DMS53 treated with DMSO at 0.1 percent for 48 hours (cell line): ENCODE data around the gene ACAD11.
A peak's percentile ranks its signal among the peaks of the same experiment; 100 is the strongest.

Experiments
- DNase-seq: peaks from one replicate; lab custom pipeline; 2025; ENCODE audit not compliant: unreplicated experiment; lab: John Stamatoyannopoulos, UW

The ACAD11 gene

DNA sequence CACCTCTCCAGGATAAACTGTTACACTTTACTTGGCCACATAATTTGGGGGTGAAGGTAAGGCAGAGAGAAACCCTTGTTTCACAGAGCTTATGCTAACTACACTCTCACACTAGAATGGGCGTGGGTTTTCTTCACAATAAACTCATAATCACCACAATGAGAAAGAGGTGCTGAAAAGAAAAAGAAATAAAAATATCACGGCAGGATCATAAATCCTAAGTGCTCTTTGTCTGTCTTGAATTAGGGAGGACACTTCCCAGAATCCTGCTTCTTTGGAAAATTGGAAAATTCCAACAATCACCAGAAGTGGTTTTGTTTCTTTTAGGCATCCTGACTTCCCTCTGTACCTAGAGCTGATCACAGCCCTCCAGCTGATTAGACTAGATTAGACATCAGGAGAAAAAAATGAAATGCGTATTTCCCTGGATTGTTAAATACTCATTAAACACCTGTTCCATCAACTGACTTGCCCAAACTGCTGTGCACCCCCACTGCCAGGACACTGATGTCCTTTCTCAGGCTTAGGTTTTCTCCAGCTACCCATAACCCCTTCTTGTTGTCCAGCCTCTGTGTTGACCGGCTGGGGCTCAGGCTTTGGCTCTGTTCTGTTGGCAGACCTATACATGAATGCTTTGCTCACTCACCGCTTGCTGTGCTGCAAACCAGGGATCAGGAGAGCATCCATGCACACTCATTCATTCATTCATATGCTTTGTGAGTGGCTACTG lies 104.1 kb downstream of the ACAD11 start:
- no peak for DNase-seq

DNA sequence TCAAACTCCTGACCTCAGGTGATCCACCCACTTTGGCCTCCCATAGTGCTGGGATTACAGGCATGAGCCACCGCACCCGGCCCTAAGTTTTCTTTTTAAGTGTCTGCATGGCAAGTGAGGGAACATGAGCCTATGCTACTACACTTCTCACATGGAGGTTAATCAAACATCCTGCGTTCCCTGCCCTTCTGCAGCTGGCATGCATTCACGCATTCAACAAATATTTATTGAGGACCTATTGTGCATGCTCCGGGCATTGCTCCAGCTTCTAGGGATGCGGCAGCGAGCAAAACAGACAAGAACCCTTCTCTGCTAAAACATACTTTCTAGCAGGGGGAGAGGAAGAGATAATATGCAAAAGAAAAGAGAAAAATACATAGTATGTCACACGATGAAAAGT lies 105.2 kb downstream of the ACAD11 start:
- DNase-seq = peak; percentile 62

DNA sequence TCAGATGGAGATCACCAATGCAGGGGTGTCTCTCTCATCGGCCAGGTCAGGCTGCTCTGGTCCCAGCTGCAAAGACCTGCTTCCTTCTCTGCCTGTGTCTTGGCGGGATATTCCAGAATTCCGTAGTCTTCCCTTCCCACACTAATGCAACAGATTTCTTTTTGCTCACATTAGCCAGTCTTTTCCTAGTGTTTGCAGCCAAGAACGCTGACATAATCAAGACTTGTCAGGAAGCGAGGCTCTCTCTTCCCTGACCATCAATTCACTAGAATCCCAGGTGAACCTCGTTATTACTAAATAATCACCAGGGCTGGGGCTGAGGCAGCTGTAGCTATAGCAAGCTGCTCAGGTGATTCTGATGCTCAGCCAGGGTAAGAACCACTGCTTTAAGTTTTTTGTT lies 105.8 kb downstream of the ACAD11 start:
- DNase-seq = no peak

DNA sequence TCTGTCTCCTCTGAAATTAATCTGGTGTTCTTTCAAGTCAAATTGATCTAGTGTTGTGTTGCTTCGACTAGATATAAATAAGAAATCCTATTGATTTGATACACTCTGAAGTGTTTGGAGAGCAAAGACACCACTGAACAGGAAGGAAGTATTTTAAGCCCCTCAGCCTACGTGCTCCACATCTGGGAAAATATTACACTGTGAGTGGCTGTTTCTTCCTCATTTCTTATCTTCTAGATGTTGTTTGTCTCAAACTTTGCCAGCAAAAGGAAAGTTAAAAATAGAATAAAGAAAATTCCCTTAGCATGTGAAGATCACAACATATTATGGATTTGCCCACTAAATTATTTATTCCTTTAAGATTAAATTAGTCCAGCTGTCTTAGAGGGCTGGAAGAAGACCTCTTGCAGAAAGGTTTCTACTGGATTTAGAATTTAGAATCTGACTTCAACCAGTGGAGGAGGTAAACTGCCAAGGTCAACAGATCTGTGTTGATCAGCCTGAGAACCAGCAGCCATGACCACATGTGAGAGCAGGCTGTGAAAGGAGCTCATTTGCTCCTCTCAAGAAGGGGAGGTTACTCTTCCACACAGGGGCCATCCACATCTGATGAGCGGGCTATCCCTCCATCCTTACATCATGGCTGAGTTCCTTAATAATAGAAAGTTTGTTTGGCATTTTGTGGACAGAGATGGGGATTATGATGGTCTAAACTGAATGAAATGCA lies 108.9 kb downstream of the ACAD11 start:
- no peak for DNase-seq

DNA sequence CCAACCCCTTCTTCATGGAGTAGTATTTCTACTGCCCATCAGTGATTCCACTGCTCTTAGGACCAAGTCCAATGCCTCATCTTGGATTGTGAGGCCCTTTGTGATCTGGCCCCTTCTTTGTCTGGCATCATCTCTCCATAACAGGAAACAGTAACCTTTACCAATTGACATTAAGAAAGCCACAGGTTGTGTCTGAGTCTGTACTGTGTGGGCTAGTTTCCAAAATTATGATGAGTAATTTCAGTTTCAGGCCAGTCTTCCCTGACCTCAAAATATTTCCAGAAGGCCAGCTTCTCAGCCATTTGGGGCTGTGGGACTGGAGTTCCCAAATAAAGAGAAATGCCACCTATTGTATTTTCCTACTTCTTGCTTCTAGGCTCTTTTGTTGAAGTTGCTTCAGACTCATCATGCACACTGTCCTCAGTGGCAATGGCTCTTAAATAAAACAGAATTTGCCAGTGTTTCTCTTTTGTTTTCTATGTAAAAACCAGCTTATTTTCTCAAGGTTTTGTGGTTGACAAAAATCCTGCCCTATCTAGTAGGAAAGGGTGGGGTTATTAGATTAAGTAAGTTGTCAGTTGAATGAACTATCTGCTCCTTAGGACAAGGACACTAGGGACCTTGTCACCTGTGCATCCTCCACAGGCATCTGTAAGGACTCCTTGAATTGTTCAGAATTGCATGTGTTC lies 109.6 kb downstream of the ACAD11 start:
- DNase-seq = no peak

DNA sequence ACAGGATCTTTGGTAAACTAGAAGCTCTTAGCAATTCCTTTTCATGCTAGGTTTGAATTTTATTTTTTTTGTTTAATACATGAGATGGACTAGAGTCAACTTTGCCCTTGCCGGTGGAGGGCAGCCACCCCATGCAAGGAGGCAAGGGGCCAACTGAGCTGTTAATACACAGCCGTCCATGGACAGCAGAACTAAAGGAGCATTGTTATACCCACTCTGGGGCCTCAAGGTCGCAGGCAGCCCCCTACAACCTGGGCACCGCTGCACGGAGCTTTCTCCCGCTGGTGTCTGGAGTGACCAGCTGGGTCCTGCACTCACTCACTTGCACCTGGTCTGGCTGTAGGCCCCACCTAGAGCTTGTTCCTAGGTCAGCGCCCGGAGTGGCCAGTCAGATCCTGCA lies 110.4 kb downstream of the ACAD11 start:
- DNase-seq = no peak

DNA sequence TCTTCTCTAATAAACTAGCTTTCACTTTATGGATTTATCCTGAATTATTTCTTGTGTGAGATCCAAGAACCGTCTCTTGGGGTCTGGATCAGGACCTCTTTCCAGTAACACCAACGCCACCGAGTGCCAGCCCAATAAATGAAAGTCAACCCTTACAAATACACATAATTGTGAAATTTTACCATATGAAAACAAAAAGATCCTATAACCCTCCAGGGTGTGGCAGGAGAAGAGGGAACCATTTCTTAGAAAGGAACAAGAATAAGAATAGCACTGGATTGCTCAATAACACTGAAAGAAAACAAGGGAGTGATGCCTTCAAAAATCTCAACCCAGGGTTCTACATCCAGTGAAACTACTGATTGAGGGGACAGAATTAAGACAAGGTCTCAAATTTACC lies 114.1 kb downstream of the ACAD11 start:
- DNase-seq = no peak

DNA sequence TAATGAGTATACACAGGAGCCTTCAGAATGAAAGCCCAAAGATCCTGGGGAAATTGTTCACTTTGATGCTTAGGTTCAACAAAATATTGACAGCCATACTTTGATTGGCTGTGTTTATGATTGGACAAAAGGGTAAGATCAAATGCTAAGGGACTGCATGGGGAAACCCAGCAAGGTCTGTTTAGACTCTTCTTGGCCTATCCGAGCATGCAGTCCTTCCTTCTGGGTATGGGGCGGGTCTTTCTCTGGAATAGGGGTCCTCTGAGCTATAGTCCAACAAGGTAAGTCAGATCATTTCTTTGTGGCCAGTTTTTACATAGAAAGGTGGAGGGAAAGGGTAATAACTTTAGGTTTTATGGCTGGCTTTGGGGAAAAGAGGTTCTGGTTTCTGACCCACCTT lies 115.5 kb downstream of the ACAD11 start:
- no peak for DNase-seq

DNA sequence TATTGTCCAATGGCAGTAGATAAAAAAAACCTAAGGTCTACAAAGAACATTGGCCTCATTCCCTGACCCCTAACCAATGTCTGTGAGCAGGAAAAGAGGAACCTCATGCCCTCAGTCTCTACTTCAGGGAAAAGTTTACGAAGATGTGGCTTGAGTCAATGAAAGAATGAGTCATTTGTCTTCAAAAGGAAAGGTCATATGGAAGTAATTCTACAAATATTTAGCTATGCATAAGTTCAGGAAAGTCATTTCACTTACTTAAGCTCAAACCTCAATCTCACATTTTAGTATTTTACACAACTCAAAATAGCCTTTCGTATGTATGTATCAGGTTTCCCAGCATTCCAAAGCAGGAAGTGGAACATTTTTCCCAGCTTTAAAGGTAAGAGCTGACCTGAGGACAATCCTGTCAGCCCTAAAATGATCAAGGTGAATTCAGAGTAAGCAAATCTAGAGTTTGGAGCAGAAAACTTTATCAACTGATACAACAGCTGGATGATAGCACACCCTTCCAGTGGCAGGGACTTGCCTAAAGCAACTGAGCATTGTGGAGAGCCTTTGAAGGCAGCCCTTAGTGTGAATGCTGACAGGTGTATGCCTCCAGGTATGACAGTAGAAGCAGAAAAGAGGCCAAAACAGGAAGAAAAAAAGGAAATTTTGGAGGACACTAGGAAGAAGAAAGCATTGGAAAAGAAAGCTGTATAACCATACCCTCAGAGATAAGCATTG lies 116.4 kb downstream of the ACAD11 start:
- DNase-seq = no peak

DNA sequence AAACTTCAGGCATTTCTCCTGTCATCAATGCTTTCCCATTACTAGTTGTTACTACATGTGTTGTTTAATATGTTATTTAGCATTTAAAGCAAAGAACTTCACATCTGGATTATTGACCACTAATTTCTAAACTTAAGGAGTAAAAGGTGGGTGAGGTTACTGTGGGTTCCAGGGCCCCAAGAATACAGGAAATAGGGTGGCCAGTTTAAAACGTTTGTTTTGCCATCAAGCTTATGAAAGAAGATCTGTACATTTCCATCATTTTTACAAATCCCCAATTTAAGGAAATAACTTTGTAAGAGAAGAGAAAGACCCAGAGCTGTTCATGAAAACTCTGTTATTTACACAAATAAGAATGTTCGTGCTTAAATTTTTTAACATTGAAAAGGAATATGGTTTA lies 117.0 kb downstream of the ACAD11 start:
- no peak for DNase-seq

DNA sequence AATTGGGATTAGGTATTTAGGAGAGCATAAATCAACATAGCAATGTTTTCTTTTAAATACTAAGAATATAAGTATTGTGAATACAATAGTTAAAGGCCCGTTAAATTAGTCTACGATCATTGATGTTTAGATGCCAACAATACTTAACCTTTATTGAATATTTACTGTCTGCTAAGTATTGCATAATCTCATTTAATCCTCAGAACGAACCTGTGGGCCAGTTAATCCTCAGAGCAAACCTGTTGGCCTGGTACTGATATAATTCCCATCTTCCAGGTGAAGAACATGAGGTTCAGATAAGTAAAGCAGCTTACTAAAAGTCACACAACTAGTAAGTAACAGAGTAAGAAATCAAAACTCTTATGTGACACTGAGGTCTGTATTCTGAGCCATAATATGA lies 119.9 kb downstream of the ACAD11 start:
- no peak for DNase-seq

DNA sequence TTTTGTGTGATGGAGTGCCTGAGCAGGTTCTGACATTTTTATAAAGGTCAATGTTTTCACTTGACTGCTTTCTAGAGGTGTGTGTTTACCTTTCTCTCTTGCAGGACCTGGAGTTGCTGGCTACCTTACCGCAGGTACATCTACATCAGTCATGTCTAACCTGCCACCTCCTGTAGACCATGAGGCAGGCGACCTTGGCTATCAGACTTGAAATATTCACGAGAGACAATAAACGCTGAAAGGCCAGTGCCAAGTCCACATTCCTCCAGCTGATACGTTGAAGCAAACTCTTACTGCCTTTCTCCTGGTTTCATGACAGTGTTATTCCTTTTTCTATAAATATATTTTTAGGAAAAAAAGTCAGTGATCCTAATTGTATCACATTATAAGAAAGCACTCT lies 121.5 kb downstream of the ACAD11 start:
- DNase-seq = no peak

DNA sequence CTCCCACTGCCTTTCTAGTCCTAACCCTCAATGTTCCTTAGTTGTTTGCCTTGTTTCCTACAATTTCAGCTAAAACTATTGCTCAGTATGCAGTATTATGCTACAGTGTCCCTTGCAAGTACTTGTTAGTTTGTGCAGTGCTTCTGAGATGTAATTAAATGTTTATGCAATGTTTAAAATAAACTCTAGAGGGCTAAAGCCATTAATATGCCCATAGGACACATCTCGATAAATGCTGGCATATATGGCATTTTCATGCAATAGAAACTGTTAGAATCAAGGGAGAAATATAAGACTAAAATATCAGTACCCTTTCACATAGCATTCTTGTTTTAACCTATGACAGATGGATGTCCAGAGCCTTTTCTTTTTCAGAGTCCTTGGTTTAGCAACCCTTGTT lies 122.3 kb downstream of the ACAD11 start:
- no peak for DNase-seq

DNA sequence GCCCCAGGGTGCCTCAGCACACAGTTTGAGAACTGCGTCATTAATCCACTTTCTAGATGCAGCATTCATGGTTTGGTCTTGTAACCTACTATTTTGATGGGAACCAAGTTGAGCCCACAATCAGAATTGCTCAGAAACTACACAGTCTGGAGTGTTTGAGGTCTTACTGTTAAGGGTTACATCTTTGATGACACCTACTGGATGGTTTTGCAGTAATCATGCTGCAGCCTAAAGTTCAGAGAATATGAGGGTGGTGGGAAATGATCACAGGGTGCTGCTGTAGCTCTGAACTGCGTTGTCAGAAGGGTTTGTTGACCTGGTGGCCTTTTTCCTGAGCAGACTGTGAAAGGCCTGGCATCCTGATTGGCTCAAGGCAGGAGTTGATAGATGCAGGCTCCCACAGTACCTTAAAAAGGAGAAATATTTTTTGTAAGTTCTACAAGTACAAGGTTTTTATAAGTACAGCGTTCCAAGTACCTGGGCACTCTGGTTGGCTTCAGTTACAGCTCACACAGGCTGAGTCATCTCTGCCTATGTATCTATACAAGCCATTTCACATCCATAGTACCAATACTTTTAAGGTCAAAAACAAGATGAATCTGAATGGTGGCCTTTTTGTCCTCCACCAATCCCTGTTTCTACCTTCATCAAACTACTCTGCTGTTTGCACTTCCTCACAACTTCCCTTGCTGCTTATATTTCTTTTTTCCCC lies 123.0 kb downstream of the ACAD11 start:
- DNase-seq = no peak

DNA sequence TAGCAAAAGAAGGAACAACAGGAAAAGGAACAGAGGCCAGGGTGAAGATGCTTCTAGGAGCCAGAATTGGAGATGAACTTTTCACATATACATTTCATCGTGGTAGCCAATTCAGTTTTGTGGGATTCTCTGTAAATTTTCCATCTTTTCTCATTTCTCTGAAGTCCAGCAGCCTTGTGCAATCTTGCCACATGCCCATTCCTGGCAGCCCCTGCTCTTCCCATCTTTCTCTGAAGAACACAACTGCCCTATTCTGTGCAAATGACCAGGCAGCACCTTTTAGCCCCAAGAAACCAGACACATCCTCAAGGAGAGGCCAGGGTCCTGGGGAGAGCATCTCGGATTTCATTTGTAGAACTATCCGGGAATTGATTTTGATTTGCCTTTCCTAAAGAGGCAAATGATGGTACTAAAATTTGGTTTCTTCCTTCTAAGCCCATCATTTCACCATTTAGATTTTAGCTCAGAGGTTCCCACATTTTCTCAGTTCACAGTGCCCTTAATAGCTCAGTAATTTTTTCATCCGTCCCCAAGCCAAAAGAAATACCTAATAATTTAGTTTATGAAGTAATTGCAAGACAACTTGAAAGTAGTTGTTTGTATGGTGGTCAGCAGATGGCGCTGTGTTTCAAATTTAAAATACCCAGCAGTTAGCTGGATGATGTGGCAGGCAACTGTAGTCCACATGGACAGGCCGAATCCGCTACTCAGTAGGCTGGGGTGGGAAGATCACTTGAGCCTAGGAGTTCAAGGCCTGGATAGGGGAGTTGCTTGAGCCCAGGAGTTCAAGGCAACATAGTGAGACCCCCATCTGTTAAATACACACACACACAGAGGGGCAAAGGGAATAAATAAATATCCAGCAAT lies 123.8 kb downstream of the ACAD11 start:
- DNase-seq = peak; percentile 28

DNA sequence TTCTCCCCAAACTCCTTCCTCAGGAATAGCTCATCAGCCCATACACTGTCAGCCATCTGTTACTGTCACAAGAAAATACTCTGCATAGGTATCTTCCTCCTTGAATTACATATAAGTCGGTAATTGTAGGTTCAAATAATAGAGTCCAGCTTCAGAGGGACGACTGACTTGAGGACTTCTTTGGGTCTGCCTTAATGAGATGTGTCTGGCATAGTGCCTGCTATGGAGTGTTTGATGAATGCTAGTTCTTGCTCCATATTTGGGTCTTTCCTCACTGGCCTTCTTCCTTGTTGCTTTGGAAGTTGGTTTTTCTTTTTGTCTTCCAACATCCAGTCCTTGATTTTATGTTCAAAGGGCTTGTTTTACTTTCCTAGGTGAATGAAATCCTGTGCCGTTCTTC lies 129.0 kb downstream of the ACAD11 start:
- no peak for DNase-seq

DNA sequence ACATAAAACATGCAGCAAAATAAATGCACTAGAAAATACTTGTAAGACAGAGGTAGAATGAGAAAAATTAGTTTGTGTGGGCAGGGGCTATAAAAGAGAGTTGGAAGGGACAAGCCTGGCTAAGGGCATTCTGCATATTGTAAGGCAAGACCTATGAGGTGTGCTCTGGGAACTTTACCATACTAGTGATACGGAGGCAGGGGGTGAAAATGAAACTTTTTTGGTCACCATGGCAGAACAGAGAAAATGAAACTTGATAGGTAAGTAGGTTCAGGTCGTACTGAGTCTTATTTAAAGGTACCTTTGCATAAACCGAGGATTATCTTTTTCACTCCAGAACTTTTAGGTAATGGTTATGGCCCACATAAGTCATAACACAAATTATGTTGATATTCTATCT lies 137.3 kb downstream of the ACAD11 start:
- DNase-seq = no peak

DNA sequence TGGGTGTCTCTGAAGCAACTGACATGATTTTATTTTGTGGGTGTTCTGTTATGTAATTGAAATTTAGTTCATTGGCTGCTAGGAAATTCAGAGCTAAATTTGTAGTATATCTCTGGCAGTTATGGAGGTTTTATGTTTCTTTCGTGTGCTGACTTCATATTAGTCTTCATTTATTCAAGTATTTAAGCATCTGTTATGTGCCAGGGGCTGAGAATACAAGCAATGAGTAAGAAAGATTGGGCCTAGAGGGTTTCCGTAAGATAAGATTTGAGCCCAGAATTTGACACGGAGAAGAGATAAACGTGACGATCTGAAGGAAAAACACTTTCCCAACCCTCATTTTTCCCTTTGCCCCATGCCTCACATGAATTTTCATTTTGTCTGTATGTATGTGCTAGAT lies 137.7 kb downstream of the ACAD11 start:
- no peak for DNase-seq

DNA sequence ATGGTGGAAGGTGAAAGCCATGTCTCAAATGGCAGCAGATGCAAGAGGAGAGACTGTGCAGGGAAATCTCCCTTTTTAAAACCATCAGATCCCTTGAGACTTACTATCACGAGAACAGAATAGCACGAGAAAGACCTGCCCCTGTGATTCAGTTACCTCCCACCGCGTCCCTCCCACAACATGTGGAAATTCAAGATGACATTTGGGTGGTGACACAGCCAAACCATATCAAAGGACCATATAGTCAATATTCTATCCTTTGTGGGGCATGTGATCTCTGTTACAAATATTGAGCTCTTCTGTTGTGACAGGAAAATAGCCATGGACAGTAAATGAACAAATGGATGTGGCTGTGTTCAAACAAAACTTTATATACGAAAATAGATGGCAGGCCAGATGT lies 139.7 kb downstream of the ACAD11 start:
- DNase-seq = no peak

DNA sequence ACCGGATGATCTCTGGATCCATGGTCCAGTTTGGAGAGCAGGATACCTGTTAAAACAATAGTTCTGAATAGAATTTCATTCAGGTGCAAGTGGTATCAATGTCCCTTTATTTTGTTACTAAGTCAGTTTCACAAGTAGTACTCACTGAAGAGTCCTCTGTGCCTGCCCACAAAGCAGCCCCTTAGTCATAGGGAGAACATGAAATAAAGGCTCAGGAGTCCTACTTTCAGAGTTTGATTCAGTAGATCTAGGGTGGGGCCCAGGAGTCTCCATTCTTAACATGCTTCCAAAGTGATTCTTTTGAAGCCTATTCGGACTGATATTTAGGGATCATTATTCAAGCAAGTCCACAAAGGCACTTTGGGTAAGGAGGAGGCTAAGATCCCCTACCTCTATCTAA lies 142.3 kb downstream of the ACAD11 start:
- DNase-seq = no peak
